HUDEP-2 (cell line): ENCODE measurements around the gene AGAP1.

Experiments
- DNase-seq, 76 experiments: peaks; one replicate each; lab custom pipeline; 2025; ENCODE audit not compliant: unreplicated experiment in 76 of 76; lab: John Stamatoyannopoulos, UW

AGAP1 gene

GRCh38 chr2:235506997-235507615 is 13.3 kb downstream of the AGAP1 start:
- DNase-seq, result no peak

DNA sequence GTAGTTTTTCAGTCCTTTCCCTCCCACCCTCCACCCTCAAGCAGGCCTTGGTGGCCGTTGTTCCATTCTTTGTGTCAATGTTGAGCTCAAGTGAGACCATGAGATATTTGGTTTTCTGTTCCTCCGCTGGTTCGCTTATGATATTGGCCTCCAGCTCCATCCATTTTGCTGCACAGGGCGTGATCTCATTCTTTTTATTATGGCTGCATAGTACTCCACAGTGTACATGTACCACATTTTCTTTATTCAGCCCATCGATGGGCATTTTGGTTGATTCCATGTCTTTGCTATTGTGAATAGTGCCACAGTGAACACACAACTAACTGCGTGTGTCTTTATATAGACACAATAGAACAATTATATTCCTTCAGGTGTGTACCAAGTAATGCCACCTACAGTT is 14.1 kb downstream of the AGAP1 start:
- DNase-seq, result no peak

- DNase-seq, result no peak
These were observed 14.7 kb downstream of the AGAP1 start for GRCh38 chr2:235508371-235509160.

DNA sequence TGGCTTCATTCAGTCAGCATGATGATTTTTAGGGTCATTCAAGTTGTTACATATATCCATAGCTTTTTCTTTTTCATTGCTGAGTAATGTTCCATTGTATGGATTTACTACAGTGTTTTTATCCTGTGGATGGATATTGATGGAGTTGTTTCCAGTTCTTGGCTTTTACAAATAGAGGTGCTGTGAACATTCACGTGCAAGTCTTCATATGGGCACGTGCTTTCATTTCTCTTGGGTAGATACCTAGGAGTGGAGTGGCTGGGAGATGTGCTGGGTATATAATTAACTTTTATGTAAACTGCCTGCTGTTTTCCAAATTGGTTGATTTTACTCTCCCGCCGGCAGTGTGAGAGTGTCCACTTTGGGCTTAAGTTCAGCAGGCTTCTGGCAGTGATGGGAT is 16.5 kb downstream of the AGAP1 start:
- DNase-seq, result no peak

- DNase-seq, result peak in 1 of 76 experiments; percentile 23
These were observed 17.4 kb downstream of the AGAP1 start for GRCh38 chr2:235511187-235511661.

DNA sequence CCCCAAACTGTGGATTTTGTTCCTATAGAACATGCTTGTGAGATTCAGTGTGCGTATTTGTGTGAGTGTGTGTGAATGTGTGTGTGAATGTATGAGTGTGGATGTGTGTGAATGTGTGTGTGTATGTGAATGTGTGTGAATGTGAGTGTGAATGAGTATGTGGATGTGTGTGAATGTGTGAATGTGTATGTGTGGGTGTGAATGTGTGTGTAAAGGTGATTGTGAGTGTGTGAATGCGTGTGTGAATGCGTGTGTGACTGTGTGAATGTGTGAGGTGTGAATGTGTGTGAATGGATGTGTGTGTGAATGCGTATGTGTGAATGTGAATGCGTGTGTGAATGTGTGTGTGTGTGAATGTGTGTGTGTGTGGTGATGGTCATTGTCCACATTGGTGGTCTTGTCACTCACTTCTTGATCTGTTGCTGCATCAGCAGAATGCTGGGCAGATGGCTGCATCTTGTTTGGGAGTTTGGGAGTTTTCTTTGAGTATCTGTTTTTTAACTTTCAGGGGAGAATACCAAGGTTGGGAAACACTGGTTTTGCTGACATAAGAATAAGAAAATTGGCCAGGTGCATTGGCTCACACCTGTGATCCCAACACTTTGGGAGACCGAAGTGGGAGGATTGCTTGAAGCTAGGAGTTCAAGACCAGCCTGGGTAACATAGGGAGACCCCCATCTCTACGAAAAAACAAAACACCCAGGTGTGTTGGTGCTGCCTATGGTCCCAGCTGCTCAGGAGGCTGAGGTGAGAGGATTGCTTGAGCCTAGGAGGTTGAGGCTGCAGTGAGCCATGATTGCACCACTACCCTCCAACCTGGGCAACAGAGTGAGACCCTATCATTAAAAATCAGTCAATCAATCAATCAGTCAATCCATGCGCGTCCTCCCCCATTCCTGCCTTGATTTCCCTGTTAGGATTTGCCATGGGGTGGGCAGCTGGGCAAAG is 18.2 kb downstream of the AGAP1 start:
- DNase-seq, result no peak

DNA sequence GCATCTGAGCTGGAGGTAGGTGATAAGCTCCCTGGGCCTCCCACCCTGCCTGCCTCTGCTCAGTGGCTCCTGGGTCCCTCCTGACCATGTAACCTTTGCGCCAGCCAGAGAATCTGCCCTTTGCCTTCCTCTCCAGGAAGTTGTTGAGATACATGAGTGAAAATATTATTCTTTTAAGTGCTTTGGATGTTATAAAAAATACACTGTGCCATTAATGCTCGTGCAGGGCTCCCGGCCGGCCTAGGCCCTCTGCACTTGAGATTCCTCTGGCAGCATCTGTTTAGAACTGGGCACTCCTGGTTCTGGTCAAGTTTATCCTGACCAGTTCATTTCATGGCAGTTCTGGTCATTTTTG is 18.8 kb downstream of the AGAP1 start:
- DNase-seq, result no peak

GRCh38 chr2:235513984-235514626 is 20.3 kb downstream of the AGAP1 start:
- DNase-seq, result no peak

GRCh38 chr2:235514627-235515363 is 21.0 kb downstream of the AGAP1 start:
- DNase-seq, result no peak

GRCh38 chr2:235515364-235515742 is 21.5 kb downstream of the AGAP1 start:
- no peak for DNase-seq

- DNase-seq, result no peak
These were observed 22.0 kb downstream of the AGAP1 start for GRCh38 chr2:235515821-235516220.

- DNase-seq, result no peak
These were observed 22.4 kb downstream of the AGAP1 start for GRCh38 chr2:235516257-235516656.

DNA sequence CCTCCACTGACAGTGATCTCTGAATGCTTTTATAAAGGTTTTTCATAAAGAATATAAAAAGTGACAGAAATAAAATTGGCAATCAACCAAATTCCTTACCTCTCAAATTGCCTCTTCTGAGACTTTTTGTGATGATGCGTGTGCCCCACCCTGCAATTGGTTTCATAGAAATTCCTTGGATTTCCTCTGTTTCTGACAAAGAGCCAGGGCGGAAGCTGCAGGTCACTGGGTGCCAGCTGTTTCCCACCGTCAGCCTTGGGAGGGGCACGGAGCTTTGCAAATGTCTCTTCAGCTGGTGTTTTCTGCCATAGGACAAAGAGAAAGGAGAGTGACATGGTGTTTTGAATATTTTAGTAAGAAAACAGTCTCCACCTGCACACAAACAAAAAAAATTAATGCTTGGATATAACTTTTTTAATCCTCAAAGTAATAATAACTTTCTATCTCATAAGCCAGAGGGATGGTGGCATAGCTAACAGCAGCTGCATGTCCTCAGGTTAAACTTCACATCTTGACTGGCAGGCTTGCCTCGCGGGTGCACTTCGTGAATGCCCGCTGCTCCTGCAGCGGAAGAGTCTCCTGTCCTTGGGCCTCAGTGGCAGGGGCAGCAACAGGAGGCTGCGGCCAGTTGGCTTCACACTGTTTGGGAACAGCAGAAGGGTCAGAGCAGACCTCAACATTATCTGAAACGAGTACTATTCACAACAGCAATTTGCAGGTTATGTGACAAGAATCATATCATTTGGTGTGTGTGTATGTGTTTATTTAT is 24.7 kb downstream of the AGAP1 start:
- no peak for DNase-seq

GRCh38 chr2:235520787-235521186 is 26.9 kb downstream of the AGAP1 start:
- DNase-seq, result no peak

- DNase-seq, result peak in 2 of 76 experiments; percentile 19 to 21
These were observed 28.0 kb downstream of the AGAP1 start for GRCh38 chr2:235521844-235522243.

- no peak for DNase-seq
These were observed 29.2 kb downstream of the AGAP1 start for GRCh38 chr2:235523021-235523420.

- no peak for DNase-seq
These were observed 29.8 kb downstream of the AGAP1 start for GRCh38 chr2:235523486-235524150.

DNA sequence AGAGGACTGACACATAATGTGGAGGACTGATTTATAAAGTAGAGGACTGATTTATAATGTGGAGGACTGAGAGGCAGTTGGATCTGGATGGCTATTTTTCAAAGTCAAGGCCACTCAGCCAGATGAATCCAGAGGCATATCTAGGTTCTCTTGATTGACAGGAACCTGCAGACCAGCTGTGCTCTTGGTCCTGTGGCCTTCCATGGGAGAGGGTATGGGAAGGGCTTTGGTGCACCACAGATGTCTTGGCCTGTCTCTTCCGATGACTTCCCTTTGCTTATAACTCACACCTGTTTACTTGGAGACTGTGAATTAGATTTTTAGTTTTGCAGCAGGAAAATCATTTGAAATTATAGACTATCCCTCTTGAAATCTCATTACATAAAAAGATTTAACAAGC is 32.3 kb downstream of the AGAP1 start:
- no peak for DNase-seq
